HepG2 (cell line): ENCODE measurements around the gene CYTH1. TPM values are rescaled to one million over a fixed set of nuclear protein-coding genes. Genes with fewer than 3 reads are reported as not detected.

Experiments used
- ELF3 ChIP-seq: IDR thresholded peaks from 2 replicates; pipeline ENCODE4 v1.6.1; 2016; ENCODE audit warnings: missing genetic modification reagents, missing compliant biosample characterization
- JARID2 ChIP-seq: sonication (generic); formaldehyde crosslinking; IDR thresholded peaks from 2 replicates; pipeline ENCODE4 v1.8.1; 2023; ENCODE audit warnings: missing genetic modification reagents, inconsistent platforms; ENCODE audit not compliant: insufficient replicate concordance
- KIAA2018 ChIP-seq: sonication (generic); formaldehyde crosslinking; IDR thresholded peaks from 2 replicates; pipeline ENCODE4 v1.5.0; 2020; ENCODE audit warnings: mild to moderate bottlenecking, missing genetic modification reagents, borderline replicate concordance
- MIXL1 ChIP-seq: IDR thresholded peaks from 2 replicates; pipeline ENCODE4 v1.6.1; 2016
- NKX3-1 ChIP-seq: sonication (generic); formaldehyde crosslinking; IDR thresholded peaks from 2 replicates; pipeline ENCODE4 v1.5.0; 2020; ENCODE audit warnings: missing genetic modification reagents
- RAD51 ChIP-seq: fragments of 450-650 bp; IDR thresholded peaks from 2 replicates; pipeline ENCODE4 v1.6.1; 2016; ENCODE audit warnings: borderline replicate concordance
- RNF219 ChIP-seq: sonication (generic); formaldehyde crosslinking; IDR thresholded peaks from 2 replicates; pipeline ENCODE4 v1.5.0; 2020; ENCODE audit warnings: mild to moderate bottlenecking, missing genetic modification reagents
- SOX6 ChIP-seq, 2 experiments: fragments of 450-650 bp in 1 of 2; sonication (generic) in 1 of 2; formaldehyde crosslinking in 1 of 2; IDR thresholded peaks; 2 replicates each; pipeline versions ENCODE4 v1.4.0 to v1.6.1; 2017 to 2020; ENCODE audit warnings: antibody characterized with exemption in 1 of 2, mild to moderate bottlenecking in 1 of 2, missing genetic modification reagents in 1 of 2
- SP140L ChIP-seq: sonication (generic); formaldehyde crosslinking; IDR thresholded peaks from 2 replicates; pipeline ENCODE4 v1.4.0; 2020; ENCODE audit warnings: missing genetic modification reagents, borderline replicate concordance
- XBP1 ChIP-seq: sonication (generic); formaldehyde crosslinking; IDR thresholded peaks from 2 replicates; pipeline ENCODE4 v1.5.0; 2020; ENCODE audit warnings: missing genetic modification reagents
- ZBED4 ChIP-seq: sonication (generic); formaldehyde crosslinking; IDR thresholded peaks from 2 replicates; pipeline ENCODE4 v1.4.0; 2020; ENCODE audit warnings: missing genetic modification reagents, borderline replicate concordance
- ZNF878 ChIP-seq: sonication (generic); formaldehyde crosslinking; IDR thresholded peaks from 2 replicates; pipeline ENCODE4 v1.8.1; 2023; ENCODE audit warnings: mild to moderate bottlenecking, missing genetic modification reagents, moderate library complexity
- ZSCAN12 ChIP-seq: sonication (generic); formaldehyde crosslinking; IDR thresholded peaks from 2 replicates; pipeline ENCODE4 v1.9.0; 2021; ENCODE audit warnings: mild to moderate bottlenecking, missing genetic modification reagents
- polyA plus RNA-seq, 8 experiments: library from polyadenylated mRNA; depleted of rRNA in 3 of 8; stranded (reverse) in 7 of 8; unstranded in 1 of 8; fragments of >200 nt; fragmentation: Illumina TruSeq in 4 of 8; extraction: Trizol in 4 of 8; gene quantifications; 2 replicates each; pipeline versions ENCODE4 v1.2.1 to v1.2.3, GENCODE V29; 2011 to 2016; ENCODE audit warnings: low read depth in 4 of 8, missing spikeins in 1 of 8, mixed read lengths in 1 of 8; ENCODE audit not compliant: insufficient read depth in 1 of 8
- total RNA-seq, 5 experiments: library from RNA; depleted of rRNA; stranded (reverse); fragments of >200 nt; fragmentation: Illumina TruSeq; extraction: Trizol; gene quantifications; 2 replicates each; pipeline ENCODE4 v1.2.3, GENCODE V29; 2016; ENCODE audit warnings: low read depth in 1 of 5

The CYTH1 gene
- total and polyA plus RNA-seq, 2 of the 13 experiments (the other 11 are each of a cell fraction or from before 2014, with no cell fraction given) = 20.1 to 48.9 TPM

- TF ChIP-seq RNF219 (no peak), NKX3-1 (CRISPR knock-in tag) (no peak), ZSCAN12 (CRISPR knock-in tag) (no peak), MIXL1 (peak; percentile 98), ZNF878 (CRISPR knock-in tag) (0 out of 2 replicates have a peak, but pooled peaks have one; percentile 49), XBP1 (CRISPR knock-in tag) (no peak), KIAA2018 (CRISPR knock-in tag) (0 out of 2 replicates have a peak, but pooled peaks have one; percentile 54), JARID2 (CRISPR knock-in tag) (peak; percentile 38), ZBED4 (no peak), SP140L (CRISPR knock-in tag) (0 out of 2 replicates have a peak, but pooled peaks have one; percentile 64), ELF3 (CRISPR knock-in tag) (peak; percentile 98), SOX6 (IDR thresholded peaks at IDR 0.05) (no peak), SOX6 (CRISPR knock-in tag; IDR thresholded peaks at IDR 0.05) (peak; percentile 47), RAD51 (no peak)
Observed at GRCh38 chr17:78665952-78666920, 115.8 kb downstream of the CYTH1 start (continued).
